ENCODE results near the gene PVALEF.
"Not testable (repeated sequence)": the region's sequence is repeated elsewhere in the genome, so short reads cannot be mapped to it uniquely, and the experiment has no call there.

The PVALEF gene

DNA sequence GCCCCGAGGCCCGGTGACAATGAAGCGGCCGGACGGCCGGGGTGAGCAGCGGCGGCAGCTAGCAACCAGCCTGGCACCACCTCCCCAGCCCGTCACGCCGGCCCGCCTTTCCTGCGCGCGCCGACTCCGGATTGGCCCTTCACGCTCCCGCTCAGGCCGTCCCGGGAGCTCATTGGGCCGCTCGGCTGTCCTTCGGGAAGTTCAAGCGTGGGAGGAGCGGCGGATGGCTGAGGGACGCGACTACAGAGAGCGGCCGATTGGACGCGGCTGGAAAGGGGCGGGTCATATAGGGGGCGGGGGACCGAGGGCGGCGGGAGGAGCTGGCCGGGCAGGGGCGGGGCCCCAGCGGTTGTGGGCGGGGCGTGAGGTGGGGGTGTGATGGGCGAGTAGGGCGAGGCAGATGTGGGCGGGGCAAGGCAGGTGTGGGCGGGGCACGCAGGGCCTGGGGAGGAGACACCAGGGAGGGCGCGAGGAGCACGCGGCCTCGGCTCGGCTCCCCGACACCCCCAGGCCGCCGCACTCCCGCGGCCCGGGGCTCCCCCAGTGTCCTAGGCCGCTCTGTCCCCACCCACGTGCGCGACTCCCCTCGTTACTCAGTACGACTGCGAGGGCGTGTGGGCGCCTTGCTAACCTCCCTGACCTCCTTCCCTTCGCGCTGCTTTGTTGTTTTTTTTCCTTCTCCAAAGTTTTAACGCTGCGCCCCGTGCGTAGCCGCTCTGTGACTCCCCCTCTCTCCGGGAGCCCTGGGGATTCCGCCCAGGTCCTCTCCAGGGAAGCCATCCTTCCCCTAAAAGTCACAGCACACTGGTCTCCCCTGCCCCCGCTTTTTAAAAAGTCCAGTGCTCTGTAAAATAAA, 57.8 kb downstream of the PVALEF start, which contains the start of gene CEP131:
TSS of gene CEP131 (minus strand) at position 60 of the 856 bp plus-strand sequence. CDS start 2,909 bp downstream, outside the sequence.
- DNase-seq = peak; percentile 96

- DNase-seq = peak; percentile 77
These were observed 58.4 kb downstream of the PVALEF start for GRCh38 chr17:81223762-81224130.

- DNase-seq = not testable (repeated sequence)
These were observed 62.3 kb downstream of the PVALEF start for GRCh38 chr17:81227630-81228029.

- peak; percentile 85 for DNase-seq
These were observed 63.1 kb downstream of the PVALEF start for GRCh38 chr17:81228420-81228819.

- peak; percentile 33 for DNase-seq
These were observed 63.7 kb downstream of the PVALEF start for GRCh38 chr17:81228834-81229665.

DNA sequence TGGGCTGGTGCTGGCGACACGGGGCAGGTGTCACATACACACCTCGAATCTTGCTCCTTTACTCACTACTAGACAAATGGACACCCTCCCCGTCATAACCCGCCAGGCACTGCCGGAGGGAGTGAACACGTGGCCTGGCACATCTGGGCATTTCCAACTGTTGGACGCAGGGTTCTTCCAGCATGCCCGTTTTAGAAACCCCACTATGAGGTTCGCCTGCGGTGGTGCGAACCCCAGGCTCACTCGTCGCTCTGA, 64.3 kb downstream of the PVALEF start:
- DNase-seq = no peak

DNA sequence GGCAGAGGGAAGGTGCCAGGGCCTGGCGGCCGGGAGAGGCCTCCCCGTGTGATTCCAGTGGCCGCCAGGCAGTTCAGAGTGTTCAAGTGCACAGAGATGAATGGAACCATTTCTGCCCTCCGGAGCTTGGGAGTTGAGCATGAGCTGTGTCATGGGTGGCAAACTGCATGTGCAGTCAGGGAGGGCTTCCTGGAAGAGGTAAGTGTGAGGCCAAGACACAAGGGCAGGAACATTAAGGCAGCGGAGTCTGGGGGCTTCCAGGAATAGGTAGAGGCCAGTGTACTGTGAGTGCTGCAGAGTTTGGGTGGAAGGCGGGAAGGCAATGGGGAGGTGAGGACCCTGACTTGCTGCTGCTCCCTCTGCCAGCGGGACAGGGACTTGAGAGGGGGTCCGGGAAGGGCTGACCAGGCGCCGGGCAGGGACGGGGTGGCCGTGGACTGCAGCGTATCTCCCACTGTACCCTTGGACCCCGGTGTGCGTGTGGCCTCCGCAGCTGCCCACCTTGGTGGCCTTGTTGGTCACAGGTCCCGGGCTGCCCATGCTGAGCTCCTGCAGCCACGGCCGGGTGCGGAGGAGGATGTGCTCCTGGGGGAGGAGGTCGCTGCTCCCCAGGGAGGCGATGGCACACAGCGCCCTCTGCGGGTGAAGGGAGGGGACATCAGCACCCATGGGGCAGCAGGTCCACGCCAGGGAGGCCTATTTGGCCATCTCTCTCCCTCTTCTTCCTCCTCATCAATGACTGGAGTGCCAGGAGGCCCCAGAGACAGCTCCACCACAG, 64.9 kb downstream of the PVALEF start:
- DNase-seq = no peak

GRCh38 chr17:81231121-81231645, 65.9 kb downstream of the PVALEF start:
- DNase-seq = no peak

DNA sequence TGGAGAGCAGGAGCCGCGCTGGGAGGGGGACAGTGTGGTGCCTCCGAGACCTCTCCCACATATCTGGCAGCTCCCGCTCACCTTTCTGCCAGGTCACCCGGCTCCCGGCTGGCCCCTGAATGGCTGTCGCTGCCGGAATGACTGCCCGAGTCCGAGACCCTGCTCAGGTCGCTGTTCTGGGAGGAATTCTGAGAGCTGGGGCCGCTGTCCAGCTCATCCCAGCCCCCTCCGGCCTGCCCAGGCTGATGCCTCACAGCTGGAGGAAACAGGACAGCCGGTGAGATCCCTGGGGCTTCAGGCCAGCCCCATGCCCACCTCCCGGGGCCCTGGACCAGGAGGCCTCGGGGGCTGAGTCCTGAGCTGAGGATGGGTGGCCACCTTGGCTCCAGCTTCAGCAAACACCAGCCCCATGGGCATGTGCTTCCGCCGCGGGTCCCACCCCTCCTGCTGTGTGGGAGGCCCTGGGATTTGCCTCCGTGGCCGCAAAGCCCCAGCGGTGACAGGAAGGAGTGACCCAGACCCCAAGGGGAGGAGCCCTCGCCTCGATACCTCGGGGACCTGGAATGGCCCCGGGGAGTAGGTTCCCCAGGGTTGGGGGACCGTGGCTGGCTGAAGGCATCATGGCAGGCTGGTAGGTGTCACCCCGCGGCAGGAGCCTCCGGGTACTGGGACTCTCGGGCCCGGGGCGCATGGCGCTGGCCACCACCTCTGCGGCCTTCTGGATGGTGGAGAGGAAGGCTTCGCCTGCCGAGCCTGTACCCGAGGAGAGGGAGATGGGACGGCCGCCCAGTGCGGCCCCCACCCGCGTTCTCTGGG, 66.7 kb downstream of the PVALEF start:
- no peak for DNase-seq

Measured in MV-4-11 (cell line).